Adipose tissue (tissue), 3 donors: ENCODE results near the gene MYOZ2. TPM values are rescaled to one million over a fixed set of nuclear protein-coding genes. Genes with fewer than 3 reads are reported as not detected.

ENCODE experiments used
- H3K27ac ChIP-seq: one replicate; pipeline ENCODE4 v1.5.1; 2013; ENCODE audit warnings: low read depth, low read length
- WGBS, 3 donors: extraction: QIAGEN DNeasy Blood & Tissue Kit; methylation state at CpG; one replicate each; pipeline ENCODE4 v1.1.7; 2013; 5-methylcytosine and 5-hydroxymethylcytosine counted together
- polyA plus RNA-seq, 3 donors: library from polyadenylated mRNA; stranded (reverse); fragments of 200-250 nt; gene quantifications; one replicate each; pipeline ENCODE4 v1.2.3, GENCODE V29; 2013
- donor health status: healthy with polysubstance abuse.
- donor health status: Bipolar disorder and iron deficiency.
- donor health status: healthy.

MYOZ2 gene
- polyA plus RNA-seq: under 1 TPM; 0.10 to 0.67 (median 0.13) TPM

DNA sequence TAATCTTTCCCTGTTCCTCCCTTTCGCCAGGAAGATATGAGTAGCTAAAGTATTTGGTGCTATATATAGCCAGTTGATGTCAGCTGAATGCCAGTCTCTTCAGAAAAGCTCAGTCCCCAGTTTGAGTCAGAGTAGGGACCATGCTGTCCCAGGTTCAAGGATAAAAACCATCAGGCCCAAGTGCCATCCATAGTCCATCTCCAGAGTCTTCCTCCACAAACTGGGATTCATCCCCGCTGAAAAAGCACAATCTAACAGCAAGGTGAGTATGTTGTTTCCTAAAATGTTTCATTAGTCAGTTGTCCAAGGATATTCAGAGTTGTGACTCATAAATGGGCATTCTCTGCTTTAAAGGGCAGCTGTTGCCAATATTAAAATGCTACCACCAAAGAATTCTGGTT is at the start of gene MYOZ2:
Gene MYOZ2, plus strand, starts transcription at position 112 of the 401 bp plus-strand sequence. CDS start 694 bp downstream, outside the sequence.
- 75 to 91% (median 86%) methylated on average over 2 of the region's 2 CpGs for WGBS, 3 donors
- no peak within 1 kb of the TSS for H3K27ac ChIP-seq

- no peak overlapping the region for H3K27ac ChIP-seq
- WGBS, 3 donors: 53 to 75% (median 72%) methylated on average over 3 of the region's 3 CpGs
Measured at GRCh38 chr4:119087121-119087520, 48.5 kb upstream of the MYOZ2 start.

- WGBS, 3 donors: 82 to 90% (median 90%) methylated on average over 5 of the region's 5 CpGs
- no peak overlapping the region for H3K27ac ChIP-seq
Measured at GRCh38 chr4:119087656-119088055, 48.0 kb upstream of the MYOZ2 start.

GRCh38 chr4:119093042-119093827 is 42.4 kb upstream of the MYOZ2 start:
- 60 to 65% (median 63%) methylated on average over 5 of the region's 5 CpGs for WGBS, 3 donors

GRCh38 chr4:119097282-119097900 is 38.2 kb upstream of the MYOZ2 start:
- 93 to 97% (median 96%) methylated on average over 2 of the region's 2 CpGs for WGBS, 3 donors
- no peak overlapping the region for H3K27ac ChIP-seq

More at GRCh38 chr4:119093042-119093827, 42.4 kb upstream of the MYOZ2 start:
- no peak overlapping the region for H3K27ac ChIP-seq

DNA sequence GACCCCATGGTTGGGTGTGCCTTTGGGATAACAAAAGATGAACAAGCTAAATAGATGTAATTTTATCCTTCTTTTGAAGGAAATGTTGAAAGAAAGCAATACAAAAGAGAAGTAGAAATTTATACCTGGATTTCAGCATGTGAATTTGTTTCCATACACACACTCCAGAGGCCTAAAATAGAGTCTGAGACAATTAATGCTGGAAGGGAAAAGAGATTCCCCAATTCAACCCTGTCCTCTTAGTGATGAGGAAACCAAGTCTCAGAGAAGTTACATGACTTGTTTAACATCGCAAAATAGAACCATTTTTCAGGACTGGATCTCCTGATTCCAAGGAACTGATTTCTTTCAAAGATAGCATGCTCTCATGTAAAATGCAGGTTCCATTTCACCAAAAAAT is 37.3 kb upstream of the MYOZ2 start:
- WGBS, 3 donors: 91 to 98% (median 97%) methylated on average over 1 of the region's 1 CpG
- H3K27ac ChIP-seq: no peak overlapping the region

- no peak overlapping the region for H3K27ac ChIP-seq
- 0 to 49% (median 12%) methylated on average over 1 of the region's 1 CpG for WGBS, 3 donors
Measured at GRCh38 chr4:119099227-119099810, 36.3 kb upstream of the MYOZ2 start.

- WGBS, 3 donors: 32 to 76% (median 62%) methylated on average over 1 of the region's 1 CpG
- H3K27ac ChIP-seq: no peak overlapping the region
Measured at GRCh38 chr4:119100655-119101054, 35.0 kb upstream of the MYOZ2 start.

- no peak overlapping the region for H3K27ac ChIP-seq
- 12 to 59% (median 27%) methylated on average over 2 of the region's 2 CpGs for WGBS, 3 donors
Measured at GRCh38 chr4:119103263-119103662, 32.4 kb upstream of the MYOZ2 start.

- WGBS, 3 donors: 67 to 84% (median 75%) methylated on average over 4 of the region's 4 CpGs
- no peak overlapping the region for H3K27ac ChIP-seq
Measured at GRCh38 chr4:119104644-119105273, 30.9 kb upstream of the MYOZ2 start.

DNA sequence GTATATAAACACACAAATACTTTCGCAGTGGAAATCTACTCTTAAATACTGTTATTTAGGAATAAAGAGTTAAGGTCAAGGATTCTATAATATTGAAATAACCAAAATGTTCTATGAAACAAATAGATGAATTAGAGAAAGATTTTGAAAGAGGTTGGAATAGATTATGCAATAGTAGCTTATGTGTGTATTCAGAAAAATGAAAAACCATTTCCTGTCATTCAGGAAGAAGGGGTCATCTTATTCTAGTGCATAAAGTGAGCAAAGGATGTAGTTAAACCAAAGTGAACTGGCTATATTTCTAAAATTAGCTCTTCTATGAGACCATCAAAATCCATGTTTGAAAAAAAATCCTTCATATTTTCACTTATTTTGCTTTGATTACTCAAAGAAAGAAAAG is 30.0 kb upstream of the MYOZ2 start:
- no peak overlapping the region for H3K27ac ChIP-seq
- WGBS, 3 donors: 92 to 97% (median 94%) methylated on average over 1 of the region's 1 CpG

GRCh38 chr4:119106036-119107000 is 29.3 kb upstream of the MYOZ2 start:
- no peak overlapping the region for H3K27ac ChIP-seq
- 55 to 69% (median 69%) methylated on average over 4 of the region's 4 CpGs for WGBS, 3 donors

GRCh38 chr4:119110121-119110520 is 25.5 kb upstream of the MYOZ2 start:
- WGBS, 3 donors: 87 to 93% (median 92%) methylated on average over 2 of the region's 2 CpGs
- no peak overlapping the region for H3K27ac ChIP-seq

DNA sequence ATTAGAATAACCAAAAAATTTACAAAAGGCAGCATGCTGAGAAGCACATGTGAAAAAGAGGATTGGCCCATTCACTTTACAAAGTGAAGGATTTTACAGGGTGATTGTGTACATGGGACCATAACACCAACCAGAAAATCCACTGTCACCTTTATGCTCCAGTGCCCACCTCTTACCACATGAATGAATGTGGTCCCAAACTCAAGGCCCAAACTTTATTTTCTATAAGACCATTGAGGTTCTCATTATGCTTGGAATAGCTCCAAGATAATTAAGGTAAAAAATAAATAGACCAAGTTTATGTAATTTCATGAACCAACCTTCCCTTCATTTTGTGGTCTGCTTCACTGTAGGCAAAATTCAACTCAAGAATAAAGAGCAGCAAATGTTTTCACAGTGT is 24.3 kb upstream of the MYOZ2 start:
- H3K27ac ChIP-seq: no peak overlapping the region

DNA sequence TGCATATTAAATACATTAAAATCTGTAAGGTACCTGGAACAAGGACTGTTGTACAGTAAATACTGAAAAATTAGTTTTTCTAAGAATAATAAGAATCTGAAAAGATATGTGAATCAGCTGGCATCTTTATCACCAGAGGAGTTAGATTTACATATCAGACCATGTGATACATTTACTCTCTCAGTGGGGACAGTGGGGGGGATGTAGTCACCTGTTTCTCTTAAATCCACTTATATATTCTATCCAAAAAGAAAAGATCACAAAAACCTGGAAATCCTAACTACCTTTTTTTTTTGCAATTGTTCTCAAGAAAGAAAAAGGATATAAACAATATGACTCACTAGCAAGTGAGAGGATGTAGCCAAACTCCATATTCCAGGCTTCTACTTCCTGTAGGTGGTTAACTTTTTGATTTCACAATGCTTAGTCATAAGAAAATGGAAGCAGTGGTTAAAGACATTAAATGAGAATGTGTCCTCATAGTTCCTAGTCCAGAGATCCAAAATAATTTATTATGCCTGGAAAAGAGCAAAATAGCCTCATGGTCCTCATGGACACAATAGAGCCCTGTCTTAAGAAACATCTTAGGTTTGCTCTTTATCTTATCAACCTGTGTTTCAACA is 22.5 kb upstream of the MYOZ2 start:
- no peak overlapping the region for H3K27ac ChIP-seq

DNA sequence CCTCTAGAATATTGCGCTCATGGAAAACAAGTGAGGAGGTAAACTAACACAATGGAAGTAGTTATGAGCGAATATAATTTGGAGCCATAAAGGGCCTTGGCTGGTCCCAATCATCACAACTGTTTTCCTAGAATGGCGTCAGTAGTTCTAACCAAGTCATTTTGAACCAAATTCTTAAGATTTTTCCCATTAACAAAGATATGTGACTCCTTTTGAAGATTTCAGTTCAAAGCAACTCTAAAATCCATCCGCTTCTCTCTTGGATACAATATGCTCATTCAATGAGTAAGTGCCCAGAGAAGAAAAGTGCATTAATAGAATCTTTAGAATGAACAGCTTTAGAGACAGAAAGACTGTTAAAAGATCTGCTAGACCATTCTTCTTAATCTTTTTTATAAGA is 19.6 kb upstream of the MYOZ2 start:
- no peak overlapping the region for H3K27ac ChIP-seq
- 94 to 95% (median 95%) methylated on average over 4 of the region's 4 CpGs for WGBS, 3 donors

DNA sequence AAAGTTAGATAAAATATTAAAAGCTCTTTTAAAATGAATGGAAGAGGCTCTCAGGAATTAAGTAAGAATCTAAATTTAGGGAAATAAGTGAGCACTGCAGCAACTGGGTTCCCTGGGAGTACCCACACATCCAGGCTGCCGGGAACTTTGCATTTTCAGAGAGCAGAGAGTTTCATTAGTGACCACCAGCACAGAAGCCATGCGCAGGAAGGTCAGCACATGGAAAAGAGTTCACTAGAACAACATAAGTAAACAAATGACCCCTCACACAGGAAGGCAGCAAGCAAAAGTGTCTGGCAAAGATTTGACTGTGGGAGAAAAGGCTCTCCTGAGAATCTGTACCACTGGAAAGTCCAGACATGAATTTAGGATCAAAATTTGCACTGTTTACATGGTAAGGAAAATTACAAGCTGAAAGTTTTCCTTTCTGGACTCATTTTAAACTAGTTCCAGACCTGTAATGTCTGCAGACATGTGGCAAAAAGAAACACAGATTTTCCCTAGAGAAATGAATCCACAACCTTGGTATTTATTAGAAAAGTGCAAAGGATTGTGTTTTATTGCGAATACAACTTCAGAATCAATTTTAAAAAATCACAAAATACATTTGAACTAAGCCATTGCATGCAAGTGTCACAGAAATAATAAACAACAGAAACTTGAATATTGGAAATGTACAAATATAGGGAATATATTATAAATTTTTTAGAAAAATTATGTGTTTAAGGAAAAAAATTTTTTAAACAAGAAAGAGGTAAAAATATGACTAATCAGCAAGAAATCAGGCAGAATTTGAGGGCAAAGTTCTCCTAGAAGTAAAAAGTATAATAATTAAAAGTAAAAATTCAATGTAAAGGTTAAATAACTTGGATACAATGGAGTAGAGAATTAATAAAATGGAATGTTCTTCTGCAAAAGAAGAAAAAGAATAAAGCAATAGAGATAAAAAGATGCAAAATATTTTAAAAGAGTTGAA is 18.4 kb upstream of the MYOZ2 start:
- 45 to 70% (median 55%) methylated on average over 3 of the region's 3 CpGs for WGBS, 3 donors

More for the DNA sequence above, 18.4 kb upstream of the MYOZ2 start:
- H3K27ac ChIP-seq: no peak overlapping the region
